ENCODE data around the gene SMYD3.

DNA sequence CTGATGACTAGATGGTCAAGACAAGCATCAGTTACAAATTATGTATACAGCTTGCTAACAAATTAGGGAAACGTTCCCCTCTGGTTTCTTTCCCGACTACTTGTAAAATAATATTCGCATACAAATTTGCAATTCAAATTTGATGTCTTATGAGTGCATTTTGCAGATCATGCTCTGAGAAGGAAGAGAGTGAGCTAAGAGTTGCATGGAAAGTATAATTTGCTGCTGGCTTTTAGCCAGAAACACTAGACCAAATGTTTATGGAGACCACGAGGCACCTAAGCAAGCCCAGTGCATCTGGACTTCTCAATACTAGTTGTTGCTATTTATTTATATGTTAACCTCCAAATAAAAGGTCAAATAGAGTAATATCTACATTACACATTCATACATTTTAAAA, 216.0 kb downstream of the SMYD3 start:
- TF ChIP-seq, protein P1, sequence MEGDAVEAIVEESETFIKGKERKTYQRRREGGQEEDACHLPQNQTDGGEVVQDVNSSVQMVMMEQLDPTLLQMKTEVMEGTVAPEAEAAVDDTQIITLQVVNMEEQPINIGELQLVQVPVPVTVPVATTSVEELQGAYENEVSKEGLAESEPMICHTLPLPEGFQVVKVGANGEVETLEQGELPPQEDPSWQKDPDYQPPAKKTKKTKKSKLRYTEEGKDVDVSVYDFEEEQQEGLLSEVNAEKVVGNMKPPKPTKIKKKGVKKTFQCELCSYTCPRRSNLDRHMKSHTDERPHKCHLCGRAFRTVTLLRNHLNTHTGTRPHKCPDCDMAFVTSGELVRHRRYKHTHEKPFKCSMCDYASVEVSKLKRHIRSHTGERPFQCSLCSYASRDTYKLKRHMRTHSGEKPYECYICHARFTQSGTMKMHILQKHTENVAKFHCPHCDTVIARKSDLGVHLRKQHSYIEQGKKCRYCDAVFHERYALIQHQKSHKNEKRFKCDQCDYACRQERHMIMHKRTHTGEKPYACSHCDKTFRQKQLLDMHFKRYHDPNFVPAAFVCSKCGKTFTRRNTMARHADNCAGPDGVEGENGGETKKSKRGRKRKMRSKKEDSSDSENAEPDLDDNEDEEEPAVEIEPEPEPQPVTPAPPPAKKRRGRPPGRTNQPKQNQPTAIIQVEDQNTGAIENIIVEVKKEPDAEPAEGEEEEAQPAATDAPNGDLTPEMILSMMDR (IDR thresholded peaks at IDR 0.05) = no peak
- TF ChIP-seq POLR2A (IDR thresholded peaks at IDR 0.05) = no peak
- TF ChIP-seq POLR2AphosphoS5 (IDR thresholded peaks at IDR 0.05; ENCODE audit: insufficient read depth in 1 of 2, low read depth in 1 of 2) = no peak
